Activated T-cell treated with anti-CD3 and anti-CD28 coated beads, Interleukin-2, amount 50 U/mL, for 1 hour (primary cell): ENCODE results near the gene AAMP.

ENCODE experiments used
- DNase-seq: peaks from one replicate; pipeline ENCODE4 v3.0.0-alpha.2; 2020

Gene AAMP

DNA sequence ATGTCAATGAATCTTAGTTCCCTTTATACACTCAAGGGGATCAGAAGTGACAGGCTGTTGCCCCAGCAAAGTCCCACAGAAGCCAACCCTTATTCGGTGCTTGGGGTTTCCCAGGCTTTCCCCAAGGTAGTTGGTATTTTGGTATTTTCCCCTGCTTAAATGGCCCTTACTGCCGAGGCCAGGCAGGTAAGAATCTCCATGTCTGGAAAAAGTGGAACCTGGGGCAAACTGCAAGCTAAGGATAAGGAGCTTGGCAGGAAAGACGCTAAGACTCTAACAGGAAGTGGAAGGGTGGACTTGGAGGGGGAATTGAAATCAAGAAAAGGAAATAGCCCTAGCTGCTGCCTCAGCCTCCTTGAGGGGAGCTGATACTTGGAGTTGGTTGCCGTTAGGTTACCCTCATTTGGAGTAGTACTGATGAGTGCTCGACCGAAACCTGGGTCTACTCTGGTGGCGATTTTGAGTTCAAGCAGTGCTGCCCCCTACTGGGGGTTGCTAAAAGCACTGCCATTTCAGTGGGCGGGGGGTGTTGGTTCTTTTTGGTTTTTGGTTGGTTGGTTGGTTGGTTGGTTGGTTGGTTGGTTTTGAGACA, 12.5 kb downstream of the AAMP start:
- DNase-seq = peak; percentile 76

DNA sequence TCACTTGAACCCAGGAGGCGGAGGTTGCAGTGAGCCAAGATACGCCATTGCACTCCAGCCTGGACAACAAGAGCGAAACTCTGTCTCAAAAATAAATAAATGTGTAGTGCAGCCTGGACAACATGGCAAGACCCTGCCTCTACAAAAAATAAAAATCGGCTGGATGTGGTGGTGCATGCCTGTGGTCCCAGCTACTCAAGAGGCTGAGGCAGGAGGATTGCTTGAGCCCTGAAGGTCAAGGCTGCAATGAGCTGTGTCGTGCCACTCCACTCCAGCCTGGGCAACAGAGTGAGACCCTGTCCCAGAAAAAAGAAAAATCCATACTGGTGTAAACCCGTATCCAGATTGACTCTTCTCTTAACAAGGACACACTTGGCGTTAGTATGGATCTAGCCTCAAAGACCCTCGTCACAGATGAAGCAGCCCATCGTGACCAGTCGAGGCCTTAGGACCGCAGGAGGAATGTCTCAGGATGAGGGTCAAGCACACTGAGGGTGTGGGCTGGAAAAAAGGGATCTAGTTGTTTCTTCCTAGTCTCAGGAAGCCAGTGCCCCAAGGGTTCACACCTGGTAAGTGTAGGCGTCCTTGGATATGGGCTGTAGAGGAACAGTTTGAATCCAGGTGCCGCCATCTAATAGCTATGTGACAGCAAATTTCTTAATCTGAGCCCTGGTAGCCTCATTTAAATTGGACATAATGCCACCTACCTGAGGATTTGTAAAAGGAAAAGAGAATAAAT, 13.2 kb downstream of the AAMP start:
- peak; percentile 21 for DNase-seq

DNA sequence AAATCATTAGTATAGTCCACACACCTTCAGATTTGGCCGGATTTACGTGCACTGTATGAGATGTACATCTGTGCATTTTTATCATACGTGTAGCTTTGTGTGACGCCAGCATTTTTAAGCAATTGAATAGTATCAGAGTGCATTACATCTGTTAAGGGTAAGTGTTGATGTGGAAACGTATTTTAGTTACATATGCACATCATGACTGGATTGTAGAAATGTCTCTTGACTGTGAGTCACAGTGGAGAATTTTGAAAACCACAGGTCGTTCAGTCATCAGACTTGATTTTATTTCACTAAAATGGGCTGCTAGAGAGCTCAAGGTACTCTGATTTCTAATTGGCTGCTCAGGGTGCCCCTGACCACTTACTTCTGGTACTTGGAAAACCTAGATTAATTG, 14.5 kb downstream of the AAMP start:
- no peak for DNase-seq

DNA sequence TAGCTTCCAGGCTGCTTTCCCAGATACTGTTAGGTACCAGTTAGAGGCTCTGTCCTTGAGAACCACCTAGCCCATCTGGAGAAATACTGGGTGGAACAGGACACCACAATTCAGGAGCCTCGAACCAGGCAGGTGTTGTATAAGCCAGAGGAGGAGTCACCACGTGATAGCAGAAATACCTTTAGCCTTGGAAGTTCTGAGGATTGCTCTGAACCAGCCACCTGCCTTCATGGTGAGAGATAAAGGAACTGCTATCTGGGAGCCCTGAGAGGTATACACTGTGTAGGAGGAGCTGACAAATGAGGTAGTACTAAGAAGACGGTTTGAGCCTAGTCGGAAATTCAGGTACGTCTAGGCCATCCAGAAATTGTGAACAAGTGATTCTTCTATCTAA, 16.7 kb downstream of the AAMP start:
- DNase-seq = peak; percentile 10

DNA sequence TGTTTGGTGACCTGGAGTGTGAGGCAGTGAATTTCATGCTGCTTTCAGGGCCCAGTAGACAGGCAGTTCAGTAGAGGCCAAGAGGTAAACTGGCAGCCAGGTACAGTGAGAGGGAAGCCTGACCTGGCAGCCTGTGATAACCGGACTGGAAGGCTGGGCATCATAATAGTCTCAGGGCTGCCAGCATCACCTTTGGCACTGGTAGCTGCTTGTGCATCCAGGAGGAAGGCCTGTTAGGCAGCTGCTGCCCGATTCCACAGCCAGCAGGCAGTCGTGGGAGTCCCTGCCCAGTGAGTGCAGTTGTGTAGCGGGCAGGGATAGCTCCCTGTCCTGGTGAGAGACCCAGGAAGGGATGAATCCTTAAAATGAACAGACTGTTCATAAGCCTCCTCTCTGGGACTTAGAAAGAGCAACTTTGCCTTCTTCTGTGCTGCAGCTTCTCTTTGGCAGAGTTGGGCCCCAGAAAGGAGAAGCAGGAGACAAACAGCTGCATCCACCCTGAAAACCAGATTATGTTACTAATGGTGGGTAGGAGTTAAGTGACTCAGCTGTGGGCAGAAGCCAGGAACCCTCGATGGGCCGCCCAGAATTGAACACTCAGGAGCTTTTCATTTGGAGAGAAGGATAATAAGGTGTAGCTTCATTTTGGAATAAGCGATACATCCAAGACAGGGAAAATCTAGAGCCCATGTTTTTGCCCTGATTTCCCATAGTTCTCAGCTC, 17.3 kb downstream of the AAMP start:
- peak; percentile 15 for DNase-seq

- DNase-seq = peak; percentile 10
Observed at GRCh38 chr2:218249691-218250090, 20.2 kb downstream of the AAMP start.

- DNase-seq = no peak
Observed at GRCh38 chr2:218245214-218245613, 24.7 kb downstream of the AAMP start.

DNA sequence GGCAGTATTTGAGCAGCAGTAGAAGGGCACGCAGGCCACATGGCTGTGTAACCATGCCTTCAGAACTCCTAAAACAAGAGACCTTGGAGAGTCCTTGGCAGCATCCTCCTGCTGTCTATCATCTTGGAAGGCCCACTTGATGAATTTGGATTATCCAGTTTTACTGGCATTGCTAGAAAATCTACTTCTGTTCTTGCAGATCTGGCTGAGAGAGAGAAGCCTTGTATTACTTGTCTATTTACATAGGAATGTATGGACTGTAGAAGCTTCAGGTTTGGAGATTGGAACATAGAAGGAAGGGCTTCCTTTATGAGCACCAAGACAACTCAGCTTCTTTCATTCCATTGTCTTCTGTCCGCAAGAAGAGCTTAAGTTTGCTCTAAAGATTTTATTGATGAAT, 25.3 kb downstream of the AAMP start:
- DNase-seq = no peak

DNA sequence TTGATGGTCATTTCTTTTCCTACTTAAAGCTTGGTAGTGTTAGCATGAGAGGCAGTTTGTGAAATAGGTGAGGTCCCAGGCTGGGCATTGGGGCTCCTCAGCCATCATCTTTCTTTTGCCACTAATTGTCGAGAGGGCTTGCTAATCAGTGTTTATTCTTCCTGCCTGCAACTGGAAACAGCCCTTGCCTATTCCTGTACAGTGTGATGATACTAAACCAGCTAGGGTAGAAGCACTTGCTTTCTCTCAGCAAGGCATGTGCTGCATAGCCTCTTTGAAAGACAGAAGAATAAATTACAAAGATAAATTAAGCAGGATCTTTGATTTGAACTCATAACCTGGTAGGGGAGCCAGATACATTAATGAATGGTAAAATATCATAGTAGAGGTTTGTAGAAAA, 25.7 kb downstream of the AAMP start:
- no peak for DNase-seq

- DNase-seq = no peak
Observed at GRCh38 chr2:218238887-218239286, 31.1 kb downstream of the AAMP start.

DNA sequence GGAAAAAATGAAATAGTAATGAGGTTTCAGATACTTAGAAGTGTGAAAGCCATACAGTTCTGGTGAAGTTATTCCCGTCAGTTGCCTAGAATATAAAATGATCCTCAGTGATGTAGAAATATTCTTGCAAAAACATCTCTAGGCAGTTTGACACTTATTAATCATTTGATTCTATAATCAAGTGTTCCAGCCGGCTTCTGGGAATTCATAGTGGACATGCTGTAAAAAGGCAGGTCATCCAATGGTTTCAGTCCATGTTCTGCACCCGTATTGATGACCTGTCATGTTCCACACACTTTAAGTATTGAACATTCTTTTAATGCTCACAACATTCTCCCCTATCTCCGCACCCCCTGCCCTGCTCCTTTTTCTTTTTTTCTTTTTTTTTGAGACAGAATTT, 33.1 kb downstream of the AAMP start:
- no peak for DNase-seq

DNA sequence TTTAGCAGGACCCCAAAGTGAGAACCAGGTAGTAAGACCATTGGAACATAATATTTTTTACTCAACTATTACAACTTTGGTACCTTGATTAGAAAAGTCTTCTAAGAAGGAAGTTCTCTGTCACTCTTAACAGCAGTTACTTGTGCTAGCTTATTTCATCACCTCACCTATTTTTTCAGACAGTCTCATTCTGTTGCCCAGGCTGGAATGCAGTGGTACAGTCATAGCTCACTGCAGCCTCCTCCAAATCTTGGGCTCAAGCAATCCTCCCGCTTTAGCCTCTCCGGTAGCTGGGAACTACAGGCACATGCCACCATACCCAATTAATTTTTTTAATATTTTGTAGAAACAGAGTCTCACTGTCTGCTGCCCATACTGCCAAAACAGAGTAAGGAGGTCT, 34.9 kb downstream of the AAMP start:
- DNase-seq = no peak

- no peak for DNase-seq
Observed at GRCh38 chr2:218234521-218234920, 35.4 kb downstream of the AAMP start.

- no peak for DNase-seq
Observed at GRCh38 chr2:218233543-218233942, 36.4 kb downstream of the AAMP start.

GRCh38 chr2:218230882-218231281, 39.1 kb downstream of the AAMP start:
- DNase-seq = no peak

DNA sequence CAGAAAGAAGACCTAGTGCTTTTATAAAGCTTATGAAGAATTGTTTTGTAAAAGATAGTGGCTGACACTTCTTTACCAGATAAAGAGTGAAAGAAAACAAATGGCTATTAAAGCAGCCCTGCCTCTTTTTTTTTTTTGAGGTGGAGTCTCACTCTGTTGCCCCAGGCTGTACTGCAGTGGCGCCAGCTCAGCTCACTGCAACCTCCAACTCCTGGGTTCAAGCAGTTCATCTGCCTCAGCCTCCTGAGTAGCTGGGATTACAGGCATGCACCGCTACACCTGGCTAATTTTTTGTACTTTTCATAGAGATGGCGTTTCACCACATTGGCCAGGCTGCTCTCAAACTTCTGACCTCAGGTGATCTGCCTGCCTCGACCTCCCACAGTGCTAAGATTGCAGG, 40.1 kb downstream of the AAMP start:
- DNase-seq = no peak

- no peak for DNase-seq
Observed at GRCh38 chr2:218229239-218229638, 40.7 kb downstream of the AAMP start.

GRCh38 chr2:218228366-218229090, 41.4 kb downstream of the AAMP start:
- no peak for DNase-seq

DNA sequence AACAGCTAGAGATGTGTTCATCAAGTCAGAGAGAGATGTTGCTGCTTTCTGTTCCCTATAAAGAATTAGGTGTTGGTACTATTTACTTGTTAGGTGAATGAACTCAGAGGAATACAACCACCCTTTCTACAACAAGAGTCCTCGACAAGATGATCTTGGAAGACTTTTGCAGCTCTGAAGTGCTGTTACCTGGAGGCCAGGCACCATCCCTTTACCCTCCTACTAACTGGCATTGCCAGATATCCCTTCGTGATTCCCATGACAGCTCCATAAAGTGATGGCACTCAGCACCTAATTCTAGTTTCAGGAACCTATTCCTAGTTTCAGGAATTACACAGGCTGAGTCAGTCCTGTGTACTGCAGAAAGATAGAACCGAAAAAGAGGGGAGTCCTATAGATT, 43.0 kb downstream of the AAMP start:
- DNase-seq = no peak

DNA sequence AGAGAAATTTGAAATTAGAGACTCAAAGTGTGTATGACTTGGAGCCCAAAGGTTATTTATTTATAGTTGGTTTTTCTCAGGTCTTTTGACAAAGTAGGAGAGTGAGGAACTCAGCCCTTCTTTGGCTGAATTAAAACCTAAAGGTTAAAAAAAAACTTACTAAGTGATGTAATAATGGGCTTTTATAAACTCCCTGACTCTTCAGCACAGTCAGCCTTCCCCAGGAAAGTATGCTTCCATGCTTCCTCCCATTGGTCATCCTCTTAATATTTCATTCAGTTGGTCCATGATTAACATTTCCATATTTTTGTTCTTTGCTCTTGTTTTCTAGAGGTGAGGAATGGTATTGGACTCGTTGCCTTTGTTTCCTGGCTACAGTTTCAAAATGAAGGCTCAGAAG, 45.8 kb downstream of the AAMP start:
- DNase-seq = no peak

DNA sequence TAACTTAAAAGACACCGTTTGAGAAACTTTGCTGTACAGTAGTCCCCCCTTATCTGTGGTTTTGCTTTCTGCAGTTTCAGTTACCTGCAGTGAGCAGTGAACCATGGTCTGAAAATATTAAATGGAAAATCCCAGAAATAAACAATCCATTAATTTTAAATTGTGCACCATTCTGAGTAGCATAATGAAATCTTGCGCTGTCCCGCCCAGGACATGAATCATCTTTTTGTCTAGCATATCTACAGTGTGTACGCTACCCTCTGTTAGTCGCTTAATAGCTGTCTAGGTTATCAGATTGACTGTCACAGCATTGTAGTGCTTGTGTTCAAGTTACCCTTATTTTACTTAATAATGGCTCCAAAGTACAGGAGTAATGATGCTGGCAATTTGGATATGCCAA, 46.9 kb downstream of the AAMP start:
- no peak for DNase-seq

DNA sequence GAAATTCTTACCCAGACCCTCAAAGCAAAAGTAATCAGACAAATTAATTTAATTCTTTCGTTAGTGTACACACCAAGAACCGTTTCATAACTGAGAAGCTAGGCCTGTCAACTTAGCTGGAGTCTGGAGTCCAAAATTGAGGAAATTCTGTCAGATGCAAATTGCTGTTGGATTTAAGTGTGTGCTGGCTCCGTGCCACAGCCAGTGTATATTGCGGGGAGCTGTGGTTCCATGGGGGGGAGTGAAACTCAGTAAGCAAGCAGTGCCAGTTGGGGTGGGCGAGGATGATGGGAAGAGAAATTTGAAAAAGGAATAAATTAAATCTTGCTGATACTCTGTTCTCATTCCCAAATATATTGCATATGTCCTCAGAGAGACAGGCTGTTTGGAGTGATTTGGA, 48.9 kb downstream of the AAMP start:
- DNase-seq = no peak

GRCh38 chr2:218219934-218220333, 50.0 kb downstream of the AAMP start:
- DNase-seq = no peak
